GM21526 (cell line): ENCODE results near the gene PLEKHM2.
A peak's percentile ranks its signal among the peaks of the same experiment; 100 is the strongest.

Experiments
- ATAC-seq: cut with Tn5 transposase; IDR thresholded peaks from one replicate; pipeline ENCODE4 v1.9.1; 2021; ENCODE audit warnings: moderate library complexity; ENCODE audit not compliant: unreplicated experiment, low FRiP score

Gene PLEKHM2

DNA sequence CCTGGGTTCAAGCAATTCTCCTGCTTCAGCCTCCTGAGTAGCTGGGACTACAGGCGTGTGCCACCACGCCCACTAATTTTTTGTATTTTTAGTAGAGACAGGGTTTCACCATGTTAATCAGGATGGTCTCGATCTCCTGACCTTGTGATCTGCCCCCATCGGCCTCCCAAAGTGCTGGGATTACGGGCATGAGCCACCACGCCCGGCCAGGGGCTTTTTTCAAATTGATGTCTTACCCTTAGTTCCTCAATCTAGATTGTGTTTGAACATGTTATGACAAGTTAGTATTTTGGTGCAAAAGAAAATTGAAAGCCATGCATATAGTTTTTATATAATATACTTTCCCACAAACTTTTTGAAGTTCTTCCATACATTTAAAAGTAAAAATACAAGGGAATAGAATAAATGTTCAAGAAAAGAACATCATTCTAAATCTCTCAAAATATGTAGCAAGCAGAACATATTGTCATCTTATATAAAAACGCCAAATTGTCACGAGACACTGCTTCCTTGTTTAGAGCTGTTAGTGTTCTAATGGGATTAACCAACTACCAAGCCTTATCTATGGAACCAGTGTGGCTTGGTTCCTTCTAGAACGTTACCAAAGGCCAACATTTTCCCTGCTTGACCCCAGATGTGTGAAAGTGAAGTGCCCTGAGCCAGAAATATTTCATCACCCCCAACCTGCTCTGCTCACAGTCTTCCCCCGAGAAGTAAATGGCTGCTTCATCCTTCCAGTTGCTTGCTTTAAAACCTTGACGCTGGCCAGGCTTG lies 9.5 kb upstream of the PLEKHM2 start:
- no peak for ATAC-seq

DNA sequence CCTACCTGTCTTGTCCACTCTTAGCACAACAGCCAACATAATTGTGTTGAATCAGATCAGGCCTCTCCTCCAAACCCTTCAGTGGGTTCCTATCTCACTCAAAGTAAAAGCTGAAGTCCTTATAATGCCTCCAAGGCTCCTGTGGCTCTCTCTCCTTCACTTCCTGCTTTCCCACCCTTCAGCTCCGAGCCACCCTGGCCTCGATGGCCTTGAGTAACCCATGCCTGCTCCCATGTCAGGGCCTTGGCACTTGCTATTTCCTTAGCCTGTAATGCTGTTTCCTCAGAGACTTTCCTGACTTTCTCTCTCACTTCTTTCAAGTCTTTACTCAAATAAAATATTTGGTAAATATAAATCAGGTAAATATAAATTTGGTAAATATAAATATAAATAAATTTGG lies 8.1 kb upstream of the PLEKHM2 start:
- no peak for ATAC-seq

DNA sequence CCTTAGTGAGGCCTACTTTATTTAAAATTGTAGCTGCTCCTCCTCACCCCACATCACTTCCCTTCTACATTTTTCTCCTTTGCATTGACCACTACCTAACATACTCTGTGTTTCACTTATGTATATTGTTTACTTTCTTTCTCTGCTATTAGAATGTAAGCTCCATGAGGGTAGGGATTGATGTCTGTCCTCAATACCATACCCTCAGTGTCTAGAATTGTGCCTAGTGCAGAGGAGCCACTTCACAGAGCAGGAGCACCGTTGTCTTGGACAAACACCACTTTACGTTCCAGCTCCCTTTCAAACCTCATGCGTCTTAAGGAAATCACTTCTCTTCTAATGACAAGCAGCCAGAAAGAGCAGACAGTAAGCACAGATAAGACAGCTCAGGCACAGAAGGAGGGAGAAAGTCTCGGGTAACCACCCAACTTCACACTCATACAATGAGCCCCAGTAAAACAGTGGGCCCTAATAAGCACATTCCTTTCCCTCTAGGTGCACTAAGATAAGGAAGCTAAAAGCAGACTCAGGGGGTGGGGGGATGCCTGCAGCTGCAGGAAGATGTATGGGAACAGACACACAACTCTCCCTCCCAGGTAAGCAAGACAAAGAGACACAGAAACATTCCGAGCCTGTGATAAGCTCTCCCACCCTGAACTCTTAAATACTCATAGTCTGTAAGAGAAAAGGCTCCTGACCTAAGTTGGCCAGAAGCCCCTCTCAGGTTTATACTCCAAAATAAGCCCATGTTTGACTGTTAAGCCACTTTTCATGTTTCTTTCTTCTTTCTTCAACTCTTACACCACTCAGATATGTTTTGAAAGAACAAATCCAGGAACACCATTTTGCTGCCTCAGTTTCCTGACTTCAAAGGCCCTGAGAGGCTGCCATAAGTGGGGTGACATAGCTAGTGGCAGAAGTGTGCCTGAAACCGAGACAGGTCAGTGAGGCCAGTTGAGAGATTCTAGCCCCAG lies 7.1 kb upstream of the PLEKHM2 start:
- ATAC-seq = no peak

DNA sequence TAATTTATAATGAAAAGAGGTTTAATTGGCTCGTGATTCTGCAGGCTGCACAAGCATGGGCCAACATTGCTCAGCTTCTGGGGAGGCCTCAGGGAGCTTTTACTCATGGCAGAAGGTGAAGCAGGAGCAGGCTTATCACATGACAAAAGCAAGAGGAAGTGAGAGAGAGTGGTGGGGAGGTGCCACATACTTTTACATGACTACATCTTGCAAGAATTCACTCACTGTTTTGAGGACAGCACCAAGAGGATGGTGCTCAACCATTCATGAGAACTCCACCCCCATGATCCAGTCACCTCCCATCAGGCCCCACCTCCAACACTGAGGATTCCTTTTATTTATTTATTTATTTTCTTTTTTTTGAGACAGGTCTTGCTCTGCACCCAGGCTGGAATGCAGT lies 5.5 kb upstream of the PLEKHM2 start:
- ATAC-seq = no peak

GRCh38 chr1:15680131-15680530 lies 4.0 kb upstream of the PLEKHM2 start:
- ATAC-seq = no peak

DNA sequence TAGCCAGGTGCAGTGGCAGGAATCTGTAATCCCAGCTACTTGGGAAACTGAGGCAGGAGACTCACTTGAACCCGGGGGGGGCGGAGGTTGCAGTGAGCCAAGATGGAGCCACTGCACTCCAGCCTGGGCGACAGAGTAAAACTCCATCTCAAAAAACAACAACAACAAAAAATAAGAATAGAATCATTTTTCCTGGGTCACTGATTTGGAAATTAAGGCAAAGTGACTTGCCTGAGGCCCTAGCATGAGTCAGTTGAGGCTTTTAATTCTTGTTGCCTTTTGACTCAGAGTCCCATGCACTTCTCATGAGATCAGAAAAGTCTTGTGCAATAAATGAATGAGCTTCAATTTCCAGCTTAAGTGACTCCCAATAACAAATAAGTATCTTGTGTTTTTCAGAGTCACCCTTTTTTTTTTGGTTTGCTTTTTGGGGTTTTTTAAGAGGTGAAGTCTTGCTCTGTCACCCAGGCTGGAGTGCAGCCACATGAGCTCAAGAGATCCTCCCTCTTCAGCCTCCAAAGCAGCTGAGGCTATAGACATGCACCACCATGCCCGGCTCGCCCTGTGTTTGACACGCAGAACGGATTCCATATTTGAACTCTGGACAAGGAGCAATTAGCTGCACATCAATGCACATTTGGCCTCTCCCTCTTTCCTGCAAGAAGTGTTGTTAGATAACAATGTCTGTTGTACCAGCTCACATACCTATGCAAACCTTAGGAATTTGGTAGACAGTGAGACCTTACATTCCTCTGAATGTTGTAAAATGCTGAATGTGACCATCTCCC lies 3.4 kb upstream of the PLEKHM2 start:
- no peak for ATAC-seq

GRCh38 chr1:15681349-15682292 lies 2.5 kb upstream of the PLEKHM2 start:
- no peak for ATAC-seq

- no peak for ATAC-seq
Observed at GRCh38 chr1:15682936-15683341, 1.2 kb upstream of the PLEKHM2 start.

- ATAC-seq = no peak
Observed at GRCh38 chr1:15683345-15684039, 628 bp upstream of the PLEKHM2 start.

DNA sequence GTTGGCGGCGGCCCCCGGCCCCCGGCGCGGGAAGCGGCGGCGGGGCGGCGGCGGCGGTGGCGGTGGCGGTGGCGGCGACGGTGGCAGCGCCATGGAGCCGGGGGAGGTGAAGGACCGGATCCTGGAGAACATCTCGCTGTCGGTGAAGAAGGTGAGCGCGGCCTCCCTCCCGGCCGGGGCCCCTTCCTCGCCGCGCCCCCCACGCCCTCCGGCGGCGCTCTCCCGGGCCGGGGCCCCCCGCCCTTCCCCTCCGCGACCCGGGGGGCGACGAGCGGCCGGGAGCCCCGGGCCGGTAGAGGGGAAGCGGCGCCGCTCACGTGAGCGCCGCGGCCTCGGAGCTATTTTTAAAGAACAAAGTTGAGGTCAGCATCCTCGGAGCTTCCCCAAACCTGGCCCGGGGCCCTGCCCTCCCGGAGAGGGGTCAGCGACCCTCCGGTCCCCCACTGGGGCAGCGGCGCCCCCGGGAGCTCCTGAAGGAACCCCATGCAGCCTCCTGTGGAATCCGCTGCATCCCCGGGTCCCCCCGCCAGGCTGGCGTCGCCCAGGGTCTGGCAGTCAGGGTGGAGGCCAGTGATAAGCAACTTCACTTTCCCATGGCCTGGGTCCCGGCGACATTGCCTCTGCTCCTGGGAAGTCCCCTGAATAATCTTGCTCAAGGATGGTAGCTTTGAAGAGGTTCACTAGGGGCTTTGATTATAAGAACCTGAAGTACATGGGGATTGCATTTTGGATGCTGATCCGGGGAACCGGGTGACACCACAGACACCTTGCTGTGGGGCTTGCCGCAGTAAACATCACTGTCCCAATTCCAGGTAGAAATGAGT lies 560 bp downstream of the PLEKHM2 start:
- no peak for ATAC-seq

DNA sequence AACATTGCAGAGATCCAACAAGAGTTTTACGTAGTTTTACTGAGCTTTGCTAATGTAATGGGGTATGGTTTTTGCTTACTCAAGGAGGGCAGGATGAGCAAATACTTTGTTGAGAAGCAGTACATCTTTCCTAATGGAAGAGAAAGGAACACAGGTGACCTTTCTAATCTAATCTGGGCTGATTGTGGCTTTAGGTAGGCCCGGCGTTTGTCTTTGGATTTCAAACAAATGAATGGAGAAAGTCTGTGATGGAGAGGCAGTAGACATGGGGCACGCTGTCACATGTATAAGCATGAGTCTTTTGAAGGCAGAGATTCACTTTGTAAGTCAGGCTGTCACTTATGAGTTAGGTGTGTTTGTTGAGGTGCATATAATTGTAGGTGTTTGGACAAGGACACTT lies 1.7 kb downstream of the PLEKHM2 start:
- no peak for ATAC-seq

GRCh38 chr1:15687446-15687845 lies 3.3 kb downstream of the PLEKHM2 start:
- no peak for ATAC-seq

DNA sequence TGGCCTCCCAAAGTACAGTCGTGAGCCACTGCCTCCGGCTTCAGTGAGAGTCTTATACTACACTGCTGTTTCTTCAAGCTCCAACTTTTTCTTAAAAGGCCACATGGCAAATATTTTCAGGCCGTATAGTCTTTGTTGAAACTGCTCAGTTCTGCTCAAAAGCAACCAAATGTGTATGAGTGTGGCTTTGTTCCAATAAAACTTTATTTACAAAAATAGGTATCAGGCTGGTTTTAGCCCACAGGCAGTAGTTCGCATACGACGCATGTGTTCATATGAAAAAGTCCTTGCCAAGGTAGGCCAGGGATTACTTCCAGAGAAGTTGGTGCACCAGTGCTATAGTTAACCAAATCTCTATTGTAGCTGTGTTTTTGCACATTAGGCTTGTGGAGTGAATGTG lies 6.2 kb downstream of the PLEKHM2 start:
- ATAC-seq = no peak

GRCh38 chr1:15691434-15692032 lies 7.4 kb downstream of the PLEKHM2 start:
- no peak for ATAC-seq

DNA sequence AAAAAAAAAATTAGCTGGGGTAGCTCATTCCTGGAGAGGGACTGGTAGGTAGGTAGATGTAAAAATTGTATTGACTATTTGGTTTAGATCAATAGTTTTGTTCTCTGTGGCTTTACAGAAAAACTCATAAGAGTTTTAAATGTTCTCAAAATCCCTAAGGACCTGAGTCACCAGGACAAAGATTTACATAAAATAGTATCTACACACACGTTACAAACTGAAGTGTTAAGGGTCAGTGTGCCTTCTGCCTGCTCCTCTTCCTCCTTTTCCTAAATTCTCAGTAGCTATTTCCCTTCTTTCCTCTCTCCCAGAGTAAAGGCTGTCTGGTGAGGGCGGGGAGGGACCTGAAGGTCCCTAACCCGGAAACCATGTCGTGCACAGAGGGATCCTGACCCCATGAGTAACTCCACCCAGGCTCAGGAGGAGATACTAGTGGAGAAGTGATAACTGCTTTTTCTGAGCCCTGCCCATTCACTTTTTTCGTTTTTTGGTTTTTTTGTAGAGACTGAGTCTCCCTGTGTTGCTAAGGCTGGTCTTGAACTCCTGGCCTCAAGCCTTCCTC lies 8.1 kb downstream of the PLEKHM2 start:
- ATAC-seq = no peak

- no peak for ATAC-seq
Observed at GRCh38 chr1:15693371-15693770, 9.3 kb downstream of the PLEKHM2 start.

DNA sequence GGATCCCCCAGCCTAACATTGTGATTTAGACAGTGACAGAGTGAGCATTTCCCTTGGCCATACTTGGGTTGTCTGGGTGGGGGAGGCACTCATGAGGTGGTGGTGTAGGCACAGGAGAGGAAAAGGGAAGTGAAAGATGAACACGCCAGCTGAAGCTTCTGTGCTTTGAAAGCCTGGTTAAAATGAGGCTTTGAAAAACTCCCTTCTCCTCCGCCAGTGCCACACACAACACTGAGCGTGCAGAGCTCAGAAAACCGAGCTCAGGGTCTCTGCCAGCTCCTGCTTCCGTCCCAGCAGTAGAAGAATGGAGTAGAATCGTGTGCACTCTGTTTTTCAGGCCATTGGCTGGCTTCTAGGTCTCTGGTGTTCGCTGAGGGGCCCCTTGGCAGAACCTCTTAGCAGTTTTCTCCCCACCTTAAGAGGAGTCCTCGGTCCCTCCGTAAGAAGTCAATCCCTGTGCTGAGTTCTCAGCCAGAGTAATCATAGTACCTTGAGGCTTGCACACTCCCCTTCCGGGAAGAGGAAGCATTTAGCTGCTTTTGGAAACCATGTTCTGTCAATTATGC lies 12.9 kb downstream of the PLEKHM2 start:
- ATAC-seq = peak; percentile 88
